Measurements from ENCODE around the gene IL1RL2.

Gene IL1RL2

DNA sequence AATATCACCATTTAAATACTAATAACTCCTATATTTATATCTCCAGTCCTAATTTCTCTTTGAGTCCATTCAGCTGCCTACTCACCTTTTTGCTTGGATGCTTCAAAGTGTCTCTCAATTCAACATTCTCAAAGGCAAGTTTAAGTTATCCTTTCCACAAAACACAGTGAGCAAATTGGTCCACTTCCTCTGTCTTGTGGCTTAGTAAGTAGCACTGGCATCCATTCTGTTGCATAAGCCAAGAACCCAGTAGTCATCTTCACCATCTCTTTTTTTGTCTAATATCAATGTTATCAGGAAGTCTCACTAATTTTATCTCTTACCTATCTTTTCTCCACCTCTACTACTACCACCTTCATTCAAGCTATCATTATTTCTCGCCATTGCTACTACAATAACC lies 97.2 kb downstream of the IL1RL2 start:
- Histone ChIP-seq H3K4me1 (ENCODE audit: insufficient read depth, low read length, severe bottlenecking) (no peaks in the 10 kb centered on the region), H3K36me3 (ENCODE audit: insufficient read depth, low read length) (no peaks in the 10 kb centered on the region), H4K20me1 (ENCODE audit: insufficient read depth, low read length) (no peaks in the 10 kb centered on the region), H3K9ac (ENCODE audit: low read length) (no peak overlapping the region), H3K9me3 (ENCODE audit: low read length) (no peaks in the 10 kb centered on the region), H3K4me2 (ENCODE audit: low read length) (no peak overlapping the region), H3F3A (ENCODE audit: insufficient read depth, low read length) (no peaks in the 10 kb centered on the region), H3K4me3 (ENCODE audit: low read depth, low read length, poor library complexity, severe bottlenecking) (no peak overlapping the region), H3K79me2 (ENCODE audit: insufficient read depth, low read length) (no peaks in the 10 kb centered on the region), H2AFZ (ENCODE audit: low read length) (no peak overlapping the region), H3K27ac (ENCODE audit: low read depth, low read length, poor library complexity, severe bottlenecking) (no peak overlapping the region), H3K27me3 (ENCODE audit: insufficient read depth, low read length) (no peaks in the 10 kb centered on the region), H3K9me2 (ENCODE audit: low read depth, low read length) (no peaks in the 10 kb centered on the region)
- TF ChIP-seq CTCF (IDR thresholded peaks at IDR 0.05; ENCODE audit: low read length) (no peak), EZH2 (IDR thresholded peaks at IDR 0.05; ENCODE audit: borderline replicate concordance, low read length) (no peak)

- H3K27ac ChIP-seq (ENCODE audit: low read depth, low read length, poor library complexity, severe bottlenecking), result no peak overlapping the region
- H3F3A ChIP-seq (ENCODE audit: insufficient read depth, low read length), result no peaks in the 10 kb centered on the region
- no peaks in the 10 kb centered on the region for H3K36me3 ChIP-seq (ENCODE audit: insufficient read depth, low read length)
- H3K4me3 ChIP-seq (ENCODE audit: low read depth, low read length, poor library complexity, severe bottlenecking), result no peak overlapping the region
- H3K4me2 ChIP-seq (ENCODE audit: low read length), result no peak overlapping the region
- no peak overlapping the region for H2AFZ ChIP-seq (ENCODE audit: low read length)
- no peaks in the 10 kb centered on the region for H4K20me1 ChIP-seq (ENCODE audit: insufficient read depth, low read length)
- H3K4me1 ChIP-seq (ENCODE audit: insufficient read depth, low read length, severe bottlenecking), result no peaks in the 10 kb centered on the region
- H3K9ac ChIP-seq (ENCODE audit: low read length), result no peak overlapping the region
- TF ChIP-seq CTCF (IDR thresholded peaks at IDR 0.05; ENCODE audit: low read length) (no peak), EZH2 (IDR thresholded peaks at IDR 0.05; ENCODE audit: borderline replicate concordance, low read length) (no peak)
- H3K27me3 ChIP-seq (ENCODE audit: insufficient read depth, low read length), result no peaks in the 10 kb centered on the region
- no peaks in the 10 kb centered on the region for H3K9me3 ChIP-seq (ENCODE audit: low read length)
- H3K9me2 ChIP-seq (ENCODE audit: low read depth, low read length), result no peaks in the 10 kb centered on the region
- no peaks in the 10 kb centered on the region for H3K79me2 ChIP-seq (ENCODE audit: insufficient read depth, low read length)
These were observed 97.8 kb downstream of the IL1RL2 start for GRCh38 chr2:102284611-102285010.

GRCh38 chr2:102285368-102285767 lies 98.5 kb downstream of the IL1RL2 start:
- H3K9me2 ChIP-seq (ENCODE audit: low read depth, low read length), result no peaks in the 10 kb centered on the region
- H2AFZ ChIP-seq (ENCODE audit: low read length), result no peak overlapping the region
- H3K4me3 ChIP-seq (ENCODE audit: low read depth, low read length, poor library complexity, severe bottlenecking), result no peak overlapping the region
- H3F3A ChIP-seq (ENCODE audit: insufficient read depth, low read length), result no peaks in the 10 kb centered on the region
- no peaks in the 10 kb centered on the region for H4K20me1 ChIP-seq (ENCODE audit: insufficient read depth, low read length)
- no peaks in the 10 kb centered on the region for H3K79me2 ChIP-seq (ENCODE audit: insufficient read depth, low read length)
- no peaks in the 10 kb centered on the region for H3K36me3 ChIP-seq (ENCODE audit: insufficient read depth, low read length)
- H3K9ac ChIP-seq (ENCODE audit: low read length), result no peak overlapping the region
- H3K27me3 ChIP-seq (ENCODE audit: insufficient read depth, low read length), result no peaks in the 10 kb centered on the region
- no peak for TF ChIP-seq EZH2 (IDR thresholded peaks at IDR 0.05; ENCODE audit: borderline replicate concordance, low read length)
- no peak for TF ChIP-seq CTCF (IDR thresholded peaks at IDR 0.05; ENCODE audit: low read length)
- H3K4me2 ChIP-seq (ENCODE audit: low read length), result no peak overlapping the region
- no peak overlapping the region for H3K27ac ChIP-seq (ENCODE audit: low read depth, low read length, poor library complexity, severe bottlenecking)
- no peaks in the 10 kb centered on the region for H3K4me1 ChIP-seq (ENCODE audit: insufficient read depth, low read length, severe bottlenecking)
- no peaks in the 10 kb centered on the region for H3K9me3 ChIP-seq (ENCODE audit: low read length)

All from OCI-LY1 (cell line).